ENCODE data around the gene BOLA1.
"Not testable (repeated sequence)": the region's sequence is repeated elsewhere in the genome, so short reads cannot be mapped to it uniquely, and the experiment has no call there.

Gene BOLA1

GRCh38 chr1:149899460-149900284 is at the start of gene BOLA1:
TSS of gene BOLA1 (plus strand) at chr1:149899568. CDS start at chr1:149900060, 492 bp downstream.
- DNase-seq = peak; percentile 75 to 89

- DNase-seq = no peak
Measured at GRCh38 chr1:149849947-149850360, 49.4 kb upstream of the BOLA1 start.

GRCh38 chr1:149850732-149851345 is 48.5 kb upstream of the BOLA1 start:
- not testable (repeated sequence) for DNase-seq

GRCh38 chr1:149851585-149852213 is 47.7 kb upstream of the BOLA1 start:
- DNase-seq = not testable (repeated sequence)

- DNase-seq = not testable (repeated sequence)
Measured at GRCh38 chr1:149852263-149852662, 47.1 kb upstream of the BOLA1 start.

GRCh38 chr1:149860271-149860670 is 39.1 kb upstream of the BOLA1 start:
- not testable (repeated sequence) for DNase-seq

GRCh38 chr1:149860684-149861496 is 38.5 kb upstream of the BOLA1 start:
- DNase-seq = not testable (repeated sequence)

- DNase-seq = not testable (repeated sequence)
Measured at GRCh38 chr1:149861497-149862054, 37.8 kb upstream of the BOLA1 start.

GRCh38 chr1:149866887-149867286 is 32.5 kb upstream of the BOLA1 start:
- DNase-seq = not testable (repeated sequence)

GRCh38 chr1:149873060-149873459 is 26.3 kb upstream of the BOLA1 start:
- DNase-seq = not testable (repeated sequence)

- DNase-seq = no peak
Measured at GRCh38 chr1:149877211-149877946, 22.0 kb upstream of the BOLA1 start.

GRCh38 chr1:149879556-149879955 is 19.8 kb upstream of the BOLA1 start:
- DNase-seq = no peak

- no peak for DNase-seq
Measured at GRCh38 chr1:149881876-149882275, 17.5 kb upstream of the BOLA1 start.

GRCh38 chr1:149883598-149884247 is 15.6 kb upstream of the BOLA1 start:
- DNase-seq = no peak

GRCh38 chr1:149884433-149885338 is 14.7 kb upstream of the BOLA1 start:
- peak in 1 of 2 experiments; percentile 63 for DNase-seq

- peak in 1 of 2 experiments; percentile 69 for DNase-seq
Measured at GRCh38 chr1:149885339-149886120, 13.8 kb upstream of the BOLA1 start.

- not testable (repeated sequence) for DNase-seq
Measured at GRCh38 chr1:149886121-149886395, 13.3 kb upstream of the BOLA1 start.

GRCh38 chr1:149886396-149887195 is 12.8 kb upstream of the BOLA1 start:
- peak; percentile 88 to 96 for DNase-seq

GRCh38 chr1:149887196-149887455 is 12.2 kb upstream of the BOLA1 start:
- not testable (repeated sequence) for DNase-seq
